Activated T-helper 2 cell treated with anti-CD3 and anti-CD28 coated beads, Interferon-gamma antibody, Interleukin-2, Interleukin-4, amounts not matched to agents 10 μg/mL and 5 μg/mL and 100 μg/mL, durations not matched to agents 14 hours and 24 hours and 36 hours (primary cell): ENCODE data around the gene AKAP11. TPM values are rescaled to one million over a fixed set of nuclear protein-coding genes. Genes with fewer than 3 reads are reported as not detected.
A peak's percentile ranks its signal among the peaks of the same experiment; 100 is the strongest.

ENCODE experiments used
- DNase-seq: peaks from one replicate; pipeline ENCODE4 v3.0.0; 2021; ENCODE audit warnings: low spot score
- H3K27ac Mint-ChIP-seq: one replicate; pipeline ENCODE4 v1.8.0; 2021; ENCODE audit warnings: mixed read lengths
- H3K27me3 Mint-ChIP-seq: one replicate; pipeline ENCODE4 v1.8.0; 2021; ENCODE audit warnings: low read depth, mixed read lengths
- H3K36me3 Mint-ChIP-seq: one replicate; pipeline ENCODE4 v1.8.0; 2021; ENCODE audit warnings: low read depth, mixed read lengths
- H3K4me1 Mint-ChIP-seq: one replicate; pipeline ENCODE4 v1.8.0; 2021; ENCODE audit warnings: low read depth, mixed read lengths
- H3K4me3 Mint-ChIP-seq: one replicate; pipeline ENCODE4 v1.8.0; 2021; ENCODE audit warnings: low read depth, mild to moderate bottlenecking, moderate library complexity, mixed read lengths
- H3K9me3 Mint-ChIP-seq: one replicate; pipeline ENCODE4 v1.8.0; 2021; ENCODE audit warnings: mixed read lengths
- intact Hi-C: fragments of 100-400 bp; cut with micrococcal nuclease; formaldehyde crosslinking; loops from one replicate; pipeline ENCODE4 v1.15.1; 2023
- total RNA-seq: library from RNA; stranded (reverse); gene quantifications from 2 replicates; pipeline ENCODE4 v1.2.3, GENCODE V29; 2022

The AKAP11 gene
- total RNA-seq, 1 donor from 2014 or later: 34.9 TPM

DNA sequence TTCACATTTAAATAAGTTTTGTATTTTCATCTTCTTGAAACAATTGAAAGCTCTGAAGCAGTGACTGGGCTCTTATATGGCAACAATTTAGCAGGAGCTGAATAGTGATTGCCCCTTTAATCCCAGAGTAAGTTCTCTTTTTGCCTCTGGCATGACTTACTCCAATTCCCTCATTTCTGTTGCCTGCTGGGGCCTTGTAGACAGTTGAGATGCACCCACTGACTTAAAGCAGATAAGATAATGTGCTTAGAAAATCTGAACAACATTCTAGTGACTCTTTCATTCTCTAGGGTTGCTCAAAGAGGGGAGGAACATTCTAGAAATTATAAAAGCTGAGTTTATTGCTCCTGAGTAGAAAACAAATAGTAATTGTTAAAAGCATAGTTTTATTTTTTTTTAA is 52.8 kb downstream of the AKAP11 start:
- DNase-seq: no peak
- Mint-ChIP-seq H3K9me3 (no peaks in the 10 kb centered on the region), H3K4me1 (peaks cover 27% of the 10 kb centered on the region), H3K4me3 (no peak overlapping the region), H3K27me3 (no peaks in the 10 kb centered on the region), H3K36me3 (peaks cover 33% of the 10 kb centered on the region), H3K27ac (no peak overlapping the region)
- intact Hi-C loops: loop anchor here (5.0 kb wide), 2 partner anchors 47 to 253 kb away; no protein-coding TSS in a partner anchor

GRCh38 chr13:42327725-42328124 is 55.8 kb downstream of the AKAP11 start:
- no peak for DNase-seq
- Mint-ChIP-seq H3K27ac (no peak overlapping the region), H3K9me3 (no peaks in the 10 kb centered on the region), H3K36me3 (peaks cover 18% of the 10 kb centered on the region), H3K4me3 (no peak overlapping the region), H3K27me3 (no peaks in the 10 kb centered on the region), H3K4me1 (peaks cover 38% of the 10 kb centered on the region)
- intact Hi-C loops: loop anchor here (1.0 to 5.0 kb wide), 5 partner anchors 41 to 250 kb away; no protein-coding TSS in a partner anchor

DNA sequence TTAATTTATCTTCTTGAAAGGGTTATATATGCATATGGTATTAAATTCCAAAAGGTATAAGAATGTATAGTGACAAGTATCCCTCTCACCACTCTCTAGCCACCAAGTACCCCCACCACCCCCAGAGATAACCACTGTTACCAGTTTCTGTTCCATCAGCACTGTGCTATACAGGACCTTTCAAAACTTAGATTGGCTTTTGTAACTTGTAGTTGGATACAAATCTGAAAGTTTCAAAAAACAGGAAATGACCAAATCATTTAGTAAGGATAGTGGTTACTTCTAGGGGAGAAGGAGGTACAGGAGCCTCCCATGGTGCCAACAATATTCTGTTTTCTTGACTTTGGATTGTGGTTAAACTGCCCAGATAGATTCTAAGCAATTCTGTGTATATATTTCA is 56.7 kb downstream of the AKAP11 start:
- Mint-ChIP-seq H3K36me3 (peaks cover 11% of the 10 kb centered on the region), H3K4me3 (no peak overlapping the region), H3K9me3 (no peaks in the 10 kb centered on the region), H3K27me3 (no peaks in the 10 kb centered on the region), H3K4me1 (peaks cover 40% of the 10 kb centered on the region), H3K27ac (peak overlapping the region; percentile 79)
- intact Hi-C loops: loop anchor here (1.0 to 5.0 kb wide), 6 partner anchors 40 to 249 kb away; no protein-coding TSS in a partner anchor
- no peak for DNase-seq

DNA sequence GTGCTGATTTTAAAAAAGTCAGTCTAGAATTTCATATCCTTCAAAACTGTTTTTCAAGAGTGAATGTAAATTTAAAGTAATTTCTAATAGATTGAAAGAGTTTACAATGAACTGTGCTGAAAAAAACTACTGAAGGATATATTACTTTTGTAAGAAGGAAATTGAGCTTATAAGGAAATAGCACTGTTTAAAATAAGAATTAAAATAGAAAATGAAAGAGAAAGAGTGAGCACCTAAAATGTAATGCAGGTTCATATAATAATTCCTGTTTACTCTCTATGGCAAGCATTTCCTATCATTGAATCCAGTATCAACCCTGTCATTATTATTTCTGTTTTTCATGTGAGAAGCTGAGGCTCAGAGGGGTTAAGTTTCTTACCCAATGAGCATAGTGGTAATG is 57.3 kb downstream of the AKAP11 start:
- Mint-ChIP-seq H3K27ac (peak overlapping the region; percentile 79), H3K36me3 (peaks cover 7% of the 10 kb centered on the region), H3K9me3 (no peaks in the 10 kb centered on the region), H3K27me3 (no peaks in the 10 kb centered on the region), H3K4me1 (peaks cover 46% of the 10 kb centered on the region), H3K4me3 (no peak overlapping the region)
- no peak for DNase-seq
- intact Hi-C loops: loop anchor here (1.0 to 5.0 kb wide), 5 partner anchors 40 to 248 kb away; no protein-coding TSS in a partner anchor

DNA sequence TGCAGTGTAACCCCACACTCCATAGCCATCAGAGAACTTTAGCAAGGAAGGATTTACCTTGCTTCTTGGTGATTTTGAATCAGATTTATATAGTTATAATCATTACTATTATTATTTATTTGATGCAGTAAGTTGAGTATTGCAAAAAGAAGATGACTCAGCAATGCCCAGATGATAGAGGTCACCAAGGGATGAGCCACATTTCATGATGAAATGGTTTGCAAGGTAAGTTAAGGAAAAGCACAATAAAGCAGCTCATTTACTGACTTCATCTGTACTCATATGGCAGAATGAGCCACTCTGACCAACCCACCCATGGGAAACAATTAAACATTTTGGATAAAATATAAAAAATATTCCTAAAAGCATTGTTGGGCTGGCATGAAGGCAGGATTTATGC is 59.1 kb downstream of the AKAP11 start:
- H3K4me1 Mint-ChIP-seq: peaks cover 53% of the 10 kb centered on the region
- no peak overlapping the region for H3K4me3 Mint-ChIP-seq
- no peaks in the 10 kb centered on the region for H3K9me3 Mint-ChIP-seq
- H3K36me3 Mint-ChIP-seq: peaks cover 4% of the 10 kb centered on the region
- no peaks in the 10 kb centered on the region for H3K27me3 Mint-ChIP-seq
- DNase-seq: no peak
- intact Hi-C loops: no loop called here
- H3K27ac Mint-ChIP-seq: no peak overlapping the region

DNA sequence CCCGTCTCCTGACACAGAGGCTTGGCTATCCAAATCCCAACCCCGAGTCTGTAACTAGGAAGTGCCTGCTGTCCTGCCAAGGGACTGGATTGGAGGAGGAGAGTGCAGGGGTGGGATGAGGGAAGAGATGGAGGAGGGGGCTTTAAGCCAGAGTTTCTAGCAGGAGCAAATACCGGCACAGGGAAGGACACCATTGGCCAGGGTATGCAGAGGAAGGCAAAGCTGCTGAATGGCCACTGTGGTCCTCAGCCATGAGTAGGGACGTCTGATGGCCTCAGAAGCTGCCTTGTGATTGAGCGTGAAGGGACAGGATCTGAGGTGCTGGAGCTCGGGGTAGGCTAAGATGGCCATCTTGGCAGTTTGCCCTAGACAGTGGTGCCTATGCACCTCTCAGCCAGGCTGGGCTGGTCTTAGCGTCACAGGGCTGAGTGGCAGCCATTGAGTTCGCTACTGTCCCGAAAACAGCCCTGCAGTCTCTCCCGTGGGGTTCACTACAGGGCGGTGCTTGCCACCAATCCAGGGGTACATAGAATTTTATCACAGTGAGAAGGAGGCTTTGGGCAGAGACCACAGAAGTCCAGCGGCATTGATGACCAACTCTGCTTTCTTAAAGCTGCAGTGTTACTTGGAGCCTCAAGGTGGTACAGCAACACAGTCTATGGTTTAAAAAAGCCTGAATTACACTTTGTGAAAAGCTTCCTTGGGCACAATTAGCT is 61.8 kb downstream of the AKAP11 start:
- intact Hi-C loops: loop anchor here (1.0 to 2.0 kb wide), 2 partner anchors 44 to 61 kb away; no protein-coding TSS in a partner anchor
- no peak for DNase-seq
- H3K27ac Mint-ChIP-seq: peak overlapping the region; percentile 77
- H3K36me3 Mint-ChIP-seq: peaks cover 2% of the 10 kb centered on the region
- H3K4me1 Mint-ChIP-seq: peaks cover 56% of the 10 kb centered on the region
- H3K9me3 Mint-ChIP-seq: no peaks in the 10 kb centered on the region
- no peak overlapping the region for H3K4me3 Mint-ChIP-seq
- no peaks in the 10 kb centered on the region for H3K27me3 Mint-ChIP-seq

- no peaks in the 10 kb centered on the region for H3K9me3 Mint-ChIP-seq
- peaks cover 51% of the 10 kb centered on the region for H3K4me1 Mint-ChIP-seq
- no peak overlapping the region for H3K4me3 Mint-ChIP-seq
- H3K36me3 Mint-ChIP-seq: no peaks in the 10 kb centered on the region
- intact Hi-C loops: loop anchor here (1.0 to 2.0 kb wide), 2 partner anchors 43 to 60 kb away; no protein-coding TSS in a partner anchor
- DNase-seq: no peak
- no peaks in the 10 kb centered on the region for H3K27me3 Mint-ChIP-seq
- peak overlapping the region; percentile 77 for H3K27ac Mint-ChIP-seq
Observed at GRCh38 chr13:42334329-42334706, 62.4 kb downstream of the AKAP11 start.

- Mint-ChIP-seq H3K4me3 (no peak overlapping the region), H3K27me3 (no peaks in the 10 kb centered on the region), H3K4me1 (peaks cover 41% of the 10 kb centered on the region), H3K27ac (no peak overlapping the region), H3K9me3 (no peaks in the 10 kb centered on the region), H3K36me3 (no peaks in the 10 kb centered on the region)
- DNase-seq: no peak
- intact Hi-C loops: no loop called here
Observed at GRCh38 chr13:42337808-42338600, 66.1 kb downstream of the AKAP11 start.

- no peak for DNase-seq
- peaks cover 6% of the 10 kb centered on the region for H3K9me3 Mint-ChIP-seq
Observed at GRCh38 chr13:42345367-42345766, 73.4 kb downstream of the AKAP11 start.

DNA sequence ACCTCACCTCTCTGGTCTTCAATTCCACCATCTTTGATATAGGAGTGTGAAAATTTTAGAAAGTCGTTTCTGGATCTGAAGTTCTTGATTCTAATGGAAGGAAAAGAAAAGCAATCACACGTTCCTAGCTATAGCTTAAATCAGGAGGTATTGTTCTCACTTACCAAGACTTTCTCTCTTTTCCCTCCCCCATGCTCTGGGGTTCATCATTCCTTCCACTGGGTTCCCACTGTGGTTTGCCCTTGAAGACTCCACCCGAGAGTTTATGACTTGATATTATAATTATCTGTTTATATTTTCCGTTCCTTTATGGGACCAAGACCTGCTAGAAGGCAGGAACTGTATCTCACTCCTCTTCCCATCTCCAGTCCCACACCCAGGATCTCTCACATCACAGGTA is 76.6 kb downstream of the AKAP11 start:
- intact Hi-C loops: no loop called here
- H3K9me3 Mint-ChIP-seq: peaks cover 6% of the 10 kb centered on the region
- H3K4me3 Mint-ChIP-seq: no peak overlapping the region
- peaks cover 8% of the 10 kb centered on the region for H3K36me3 Mint-ChIP-seq
- DNase-seq: no peak
- H3K4me1 Mint-ChIP-seq: peaks cover 45% of the 10 kb centered on the region
- peak overlapping the region; percentile 19 for H3K27ac Mint-ChIP-seq
- H3K27me3 Mint-ChIP-seq: no peaks in the 10 kb centered on the region

More at GRCh38 chr13:42345367-42345766, 73.4 kb downstream of the AKAP11 start:
- Mint-ChIP-seq H3K27ac (no peak overlapping the region), H3K4me3 (no peak overlapping the region), H3K4me1 (peaks cover 48% of the 10 kb centered on the region), H3K27me3 (no peaks in the 10 kb centered on the region), H3K36me3 (peaks cover 8% of the 10 kb centered on the region)
- intact Hi-C loops: no loop called here

DNA sequence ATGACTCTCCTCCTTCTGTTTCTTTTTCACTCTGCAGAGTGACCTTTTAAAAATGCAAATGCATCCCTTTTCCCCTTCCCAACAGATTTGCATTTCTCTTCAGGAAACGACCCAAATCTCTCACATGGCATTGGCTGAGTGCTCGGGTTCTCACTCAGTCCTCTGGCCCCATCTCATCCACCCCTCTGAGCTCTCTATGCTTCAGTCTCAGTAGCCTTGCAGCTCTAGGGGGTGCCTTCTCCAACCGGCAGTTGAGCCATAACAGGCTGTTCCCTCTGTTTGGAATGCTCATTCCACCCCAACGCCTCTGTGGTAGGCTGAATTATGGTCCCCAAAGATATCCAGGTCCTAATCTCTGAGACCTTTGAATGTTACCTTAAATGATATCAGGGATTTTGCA is 78.2 kb downstream of the AKAP11 start:
- peaks cover 49% of the 10 kb centered on the region for H3K4me1 Mint-ChIP-seq

GRCh38 chr13:42354241-42355091 is 82.5 kb downstream of the AKAP11 start:
- Mint-ChIP-seq H3K4me1 (peaks cover 64% of the 10 kb centered on the region), H3K36me3 (peaks cover 14% of the 10 kb centered on the region), H3K9me3 (peaks cover 16% of the 10 kb centered on the region), H3K27ac (peak overlapping the region; percentile 100), H3K27me3 (no peaks in the 10 kb centered on the region), H3K4me3 (peak overlapping the region; percentile 77)
- no peak for DNase-seq
- intact Hi-C loops: loop anchor here (1.0 kb wide), 8 partner anchors 15 to 223 kb away; no protein-coding TSS in a partner anchor

More for the DNA sequence above, 78.2 kb downstream of the AKAP11 start:
- H3K27ac Mint-ChIP-seq: no peak overlapping the region
- peaks cover 8% of the 10 kb centered on the region for H3K36me3 Mint-ChIP-seq
- intact Hi-C loops: no loop called here
- no peak for DNase-seq
- H3K9me3 Mint-ChIP-seq: peaks cover 6% of the 10 kb centered on the region
- no peak overlapping the region for H3K4me3 Mint-ChIP-seq
- no peaks in the 10 kb centered on the region for H3K27me3 Mint-ChIP-seq
